Left ventricle myocardium inferior (tissue), 1 donor: ENCODE measurements around the gene SEH1L. TPM values are rescaled to one million over a fixed set of nuclear protein-coding genes. Genes with fewer than 3 reads are reported as not detected.

Experiments
- DNase-seq: peaks from one replicate; pipeline ENCODE4 v3.0.0-alpha.2; 2020
- H3K27ac ChIP-seq: fragments of 200-600 bp; replicated peaks from 2 replicates; pipeline ENCODE4 v1.8.0; 2021
- H3K27me3 ChIP-seq: fragments of 200-600 bp; 2 replicates; pipeline ENCODE4 v1.8.0; 2021; ENCODE audit warnings: low read depth
- H3K36me3 ChIP-seq: fragments of 200-600 bp; 2 replicates; pipeline ENCODE4 v1.8.0; 2021
- H3K4me1 ChIP-seq: fragments of 200-600 bp; 2 replicates; pipeline ENCODE4 v1.8.0; 2021
- H3K4me3 ChIP-seq: fragments of 200-600 bp; 2 replicates; pipeline ENCODE4 v1.8.0; 2021; ENCODE audit warnings: mild to moderate bottlenecking, moderate library complexity
- H3K9me3 ChIP-seq: fragments of 200-600 bp; replicated peaks from 2 replicates; pipeline ENCODE4 v1.8.0; 2021
- CTCF ChIP-seq: fragments of 200-600 bp; IDR thresholded peaks from 2 replicates; pipeline ENCODE4 v1.8.0; 2021; ENCODE audit warnings: antibody characterized with exemption, mild to moderate bottlenecking, borderline replicate concordance
- intact Hi-C: fragments of 100-400 bp; cut with micrococcal nuclease; formaldehyde crosslinking; loops from one replicate; pipeline ENCODE4 v1.11.0; 2022
- total RNA-seq: library from RNA; stranded (reverse); fragmentation: NEBNext Ultra II Directional; extraction: Animal tissue kit (Norgen Biotek cat#: 25700); gene quantifications from one replicate; pipeline ENCODE4 v1.2.1, GENCODE V29; 2021
- donor health status: DM: no; HTN: yes; CAD: no; lungs with severe emphysema.

Gene SEH1L
- total RNA-seq, 1 donor from 2014 or later = 18.1 TPM

GRCh38 chr18:13036622-13037320 is 89.0 kb downstream of the SEH1L start:
- H3K4me3 ChIP-seq = no peak overlapping the region
- H3K4me1 ChIP-seq = peaks cover 7% of the 10 kb centered on the region
- H3K27me3 ChIP-seq = no peaks in the 10 kb centered on the region
- no peak for TF ChIP-seq CTCF
- H3K36me3 ChIP-seq = peaks cover 33% of the 10 kb centered on the region
- intact Hi-C loops = no loop called here
- no peak overlapping the region for H3K27ac ChIP-seq
- H3K9me3 ChIP-seq = no peaks in the 10 kb centered on the region
- no peak for DNase-seq

Other genes with a start within 250 kb of the SEH1L start
- 3.7 TPM for gene CEP76, start 245.3 kb upstream of the SEH1L start, total RNA-seq
- 39.5 TPM for gene PSMG2, start 245.0 kb upstream of the SEH1L start, total RNA-seq
- gene PTPN2, start 63.8 kb upstream of the SEH1L start, total RNA-seq = 11.0 TPM
- gene CEP192, start 43.4 kb downstream of the SEH1L start, total RNA-seq = 25.6 TPM